ENCODE data around the gene KRT39. TPM values are rescaled to one million over a fixed set of nuclear protein-coding genes. Genes with fewer than 3 reads are reported as not detected.

The KRT39 gene
- total RNA-seq, 4 donors from 2014 or later: not detected

- no peak for TF ChIP-seq CTCF (IDR thresholded peaks at IDR 0.05; ENCODE audit: low read depth)
Observed at GRCh38 chr17:40984226-40984625, 17.5 kb upstream of the KRT39 start, which contains the start of gene KRT40. Gene KRT40 (minus strand): TSS chr17:40984326. CDS start chr17:40984273, 53 bp downstream.

- no peak for TF ChIP-seq CTCF (IDR thresholded peaks at IDR 0.05; ENCODE audit: low read depth)
Observed at GRCh38 chr17:40981115-40981514, 14.4 kb upstream of the KRT39 start.

- TF ChIP-seq CTCF (IDR thresholded peaks at IDR 0.05; ENCODE audit: low read depth): no peak
Observed at GRCh38 chr17:40980596-40980995, 13.8 kb upstream of the KRT39 start.

- no peak for TF ChIP-seq CTCF (IDR thresholded peaks at IDR 0.05; ENCODE audit: low read depth)
Observed at GRCh38 chr17:40980117-40980516, 13.4 kb upstream of the KRT39 start.

GRCh38 chr17:40978575-40979151, 11.9 kb upstream of the KRT39 start:
- TF ChIP-seq CTCF (IDR thresholded peaks at IDR 0.05; ENCODE audit: low read depth): no peak

GRCh38 chr17:40975516-40975915, 8.8 kb upstream of the KRT39 start:
- TF ChIP-seq CTCF (IDR thresholded peaks at IDR 0.05; ENCODE audit: low read depth): no peak

GRCh38 chr17:40974366-40974765, 7.6 kb upstream of the KRT39 start:
- TF ChIP-seq CTCF (IDR thresholded peaks at IDR 0.05; ENCODE audit: low read depth): no peak

Measured in subcutaneous adipose tissue (tissue), 4 donors.